ENCODE measurements around the gene FAM110A. TPM values are rescaled to one million over a fixed set of nuclear protein-coding genes. Genes with fewer than 3 reads are reported as not detected.

FAM110A gene
- total and polyA plus RNA-seq, 8 donors = 1.8 to 8.4 (median 3.5) TPM

DNA sequence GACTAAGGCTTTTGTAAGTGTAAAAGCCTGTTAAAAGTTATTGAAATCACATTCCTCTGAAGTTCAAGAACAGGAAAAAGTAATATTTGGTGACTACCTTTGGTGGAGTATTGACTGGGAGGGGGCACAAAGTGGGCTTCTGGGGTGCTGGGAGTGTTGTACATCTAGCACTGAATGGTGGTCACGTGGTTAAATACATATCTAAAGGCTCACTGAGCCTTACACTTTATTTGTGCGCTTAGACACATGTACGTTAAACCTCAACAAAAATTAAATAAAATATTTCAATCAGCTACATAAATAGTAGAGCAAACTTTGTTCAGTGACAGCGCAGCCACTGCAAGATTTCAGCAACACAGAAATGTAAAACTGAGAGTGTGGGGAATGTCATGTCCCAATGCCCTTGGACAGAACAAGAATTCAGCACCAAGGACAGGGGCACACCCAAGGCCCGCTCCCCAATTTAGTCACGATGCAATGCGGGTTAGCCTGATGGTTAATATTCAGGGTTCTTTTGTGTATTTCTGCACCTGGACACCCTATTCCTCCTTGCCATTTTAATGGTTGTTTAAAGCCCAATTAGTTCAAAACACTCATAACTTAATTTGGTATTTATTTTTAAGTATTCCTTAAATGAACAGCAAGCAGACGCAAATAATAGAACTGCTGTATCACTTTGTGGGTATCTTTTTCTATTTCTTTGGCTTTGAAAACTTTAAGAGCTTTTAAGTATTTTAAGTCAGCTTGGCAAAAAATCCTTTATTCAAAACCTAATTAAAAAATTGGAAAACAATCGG, 45.2 kb downstream of the FAM110A start:
- WGBS, 2 donors = 52 to 53% methylated on average over 9 of the region's 9 CpGs
- intact Hi-C loops (cut with DNase I) = no loop called here

DNA sequence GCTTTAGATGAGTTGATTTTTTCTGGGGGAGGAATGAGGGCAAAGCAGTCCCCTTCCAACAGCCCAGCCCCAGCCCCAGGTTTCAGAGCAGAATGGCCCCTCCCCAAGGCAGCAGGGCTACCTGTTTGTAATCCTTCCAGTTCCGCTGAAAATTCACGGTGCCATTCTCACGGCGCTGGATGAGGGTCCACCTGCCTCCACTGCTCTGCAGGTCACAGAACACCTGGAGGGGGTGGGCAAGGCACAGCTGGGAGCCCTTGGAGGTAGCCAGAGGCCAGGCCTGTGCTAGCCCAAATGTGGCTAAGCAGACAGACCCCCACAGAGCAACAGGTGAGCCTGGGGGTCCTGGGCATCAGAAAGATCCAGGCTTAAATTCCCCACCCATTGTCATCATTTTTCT, 46.1 kb downstream of the FAM110A start:
- intact Hi-C loops (cut with DNase I) = no loop called here
- Histone ChIP-seq H3K27ac (no peak overlapping the region), H3K4me1 (no peaks in the 10 kb centered on the region), H3K36me3 (no peaks in the 10 kb centered on the region), H3K9me3 (no peaks in the 10 kb centered on the region), H3K4me3 (no peak overlapping the region), H3K27me3 (no peaks in the 10 kb centered on the region)
- no peak for DNase-seq
- TF ChIP-seq, protein P1, sequence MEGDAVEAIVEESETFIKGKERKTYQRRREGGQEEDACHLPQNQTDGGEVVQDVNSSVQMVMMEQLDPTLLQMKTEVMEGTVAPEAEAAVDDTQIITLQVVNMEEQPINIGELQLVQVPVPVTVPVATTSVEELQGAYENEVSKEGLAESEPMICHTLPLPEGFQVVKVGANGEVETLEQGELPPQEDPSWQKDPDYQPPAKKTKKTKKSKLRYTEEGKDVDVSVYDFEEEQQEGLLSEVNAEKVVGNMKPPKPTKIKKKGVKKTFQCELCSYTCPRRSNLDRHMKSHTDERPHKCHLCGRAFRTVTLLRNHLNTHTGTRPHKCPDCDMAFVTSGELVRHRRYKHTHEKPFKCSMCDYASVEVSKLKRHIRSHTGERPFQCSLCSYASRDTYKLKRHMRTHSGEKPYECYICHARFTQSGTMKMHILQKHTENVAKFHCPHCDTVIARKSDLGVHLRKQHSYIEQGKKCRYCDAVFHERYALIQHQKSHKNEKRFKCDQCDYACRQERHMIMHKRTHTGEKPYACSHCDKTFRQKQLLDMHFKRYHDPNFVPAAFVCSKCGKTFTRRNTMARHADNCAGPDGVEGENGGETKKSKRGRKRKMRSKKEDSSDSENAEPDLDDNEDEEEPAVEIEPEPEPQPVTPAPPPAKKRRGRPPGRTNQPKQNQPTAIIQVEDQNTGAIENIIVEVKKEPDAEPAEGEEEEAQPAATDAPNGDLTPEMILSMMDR (IDR thresholded peaks at IDR 0.05) = no peak
- WGBS, 2 donors = 47 to 59% methylated on average over 4 of the region's 4 CpGs
- ATAC-seq = no peak
- FAIRE-seq = no peak

More for the DNA sequence above, 45.2 kb downstream of the FAM110A start:
- FAIRE-seq = no peak
- peak in 1 of 4 donors; percentile 47 for ATAC-seq
- TF ChIP-seq, protein P1 (IDR thresholded peaks at IDR 0.05) = no peak
- DNase-seq = no peak
- H3K27me3 ChIP-seq = no peaks in the 10 kb centered on the region
- H3K4me1 ChIP-seq = no peaks in the 10 kb centered on the region
- no peaks in the 10 kb centered on the region for H3K9me3 ChIP-seq
- no peak overlapping the region for H3K27ac ChIP-seq
- no peak overlapping the region for H3K4me3 ChIP-seq
- H3K36me3 ChIP-seq = no peaks in the 10 kb centered on the region

DNA sequence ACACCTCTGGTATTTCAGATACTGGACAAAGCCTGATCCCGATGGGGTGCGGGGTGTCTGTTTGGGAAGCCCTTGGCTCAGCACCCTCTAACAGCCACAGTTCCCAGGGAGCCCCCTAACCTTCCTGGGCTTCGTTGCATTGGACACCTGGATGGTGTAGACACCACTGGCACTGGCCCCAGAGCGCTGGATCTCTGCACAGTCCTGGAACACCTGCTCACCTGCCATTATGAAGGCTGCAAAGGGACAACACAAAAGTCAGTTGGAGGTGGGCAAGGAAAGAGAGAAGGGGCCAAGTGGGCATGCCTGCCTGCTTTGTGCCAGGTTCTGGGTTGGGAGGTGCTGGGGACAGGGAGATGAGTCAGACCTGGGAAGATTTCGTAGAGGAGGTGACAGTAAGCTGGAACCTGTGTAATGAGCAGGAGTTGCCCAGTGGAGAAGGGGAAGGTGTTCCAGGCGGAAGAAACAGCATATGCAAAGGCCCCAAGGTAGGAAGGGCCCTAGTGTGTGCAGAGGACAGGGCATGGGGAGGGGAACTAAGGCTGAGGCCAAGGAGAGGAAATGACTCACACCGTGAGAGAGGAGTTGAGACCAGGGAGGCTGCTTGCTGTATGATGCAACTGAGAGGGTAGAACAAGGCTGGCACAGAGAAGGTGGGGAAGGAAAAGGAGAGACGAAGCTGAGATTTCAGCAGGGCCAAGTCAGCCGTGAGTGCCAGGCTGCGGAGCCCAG, 47.7 kb downstream of the FAM110A start:
- TF ChIP-seq, protein P1 (IDR thresholded peaks at IDR 0.05) = no peak
- WGBS, 2 donors = 63 to 73% methylated on average over 10 of the region's 10 CpGs
- Histone ChIP-seq H3K4me1 (no peaks in the 10 kb centered on the region), H3K27me3 (peaks cover 0 to 6% (median 0%) of the 10 kb centered on the region in 4 donors), H3K9me3 (no peaks in the 10 kb centered on the region), H3K36me3 (no peaks in the 10 kb centered on the region), H3K4me3 (no peak overlapping the region), H3K27ac (no peak overlapping the region)
- FAIRE-seq (no peak), ATAC-seq (peak in 2 of 4 donors; percentile 39 to 49), DNase-seq (no peak)
- intact Hi-C loops (cut with DNase I) = no loop called here

DNA sequence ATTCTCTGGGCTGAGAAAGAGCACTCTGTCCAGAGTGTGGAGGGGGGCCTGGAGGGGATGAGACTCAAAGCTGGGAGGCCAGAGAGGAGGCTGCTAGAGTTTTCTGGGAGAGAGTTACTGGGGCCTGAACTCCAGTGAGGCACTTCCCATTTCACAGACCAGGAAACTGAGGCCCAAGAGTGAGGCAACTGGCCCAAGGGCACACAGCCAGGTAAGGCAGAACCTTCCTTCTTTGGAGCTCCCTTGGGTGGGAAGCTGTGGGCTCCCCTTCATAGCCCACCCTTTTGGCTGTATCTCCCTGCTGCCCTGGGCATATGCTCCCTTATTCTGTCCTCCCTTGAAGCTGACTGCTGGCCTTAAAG, 48.2 kb downstream of the FAM110A start:
- H3K4me1 ChIP-seq = no peaks in the 10 kb centered on the region
- H3K4me3 ChIP-seq = no peak overlapping the region
- intact Hi-C loops (cut with DNase I) = no loop called here
- DNase-seq (no peak), FAIRE-seq (no peak), ATAC-seq (no peak)
- H3K36me3 ChIP-seq = no peaks in the 10 kb centered on the region
- TF ChIP-seq, protein P1 (IDR thresholded peaks at IDR 0.05) = no peak
- H3K27ac ChIP-seq = no peak overlapping the region
- H3K9me3 ChIP-seq = no peaks in the 10 kb centered on the region
- peaks cover 0 to 6% (median 0%) of the 10 kb centered on the region in 4 donors for H3K27me3 ChIP-seq
